OCI-LY1 (cell line): ENCODE measurements around the gene ZP1.

Experiments used
- H2AFZ ChIP-seq: fragments of 200-600 bp; sonication (generic), shearing (Covaris generic); 2 replicates; pipeline ENCODE4 v1.6.0; 2014; ENCODE audit warnings: antibody characterized with exemption, mild to moderate bottlenecking, low read length
- H3F3A ChIP-seq: fragments of 200-600 bp; sonication (generic), shearing (Covaris generic); 2 replicates; pipeline ENCODE4 v1.6.0; 2014; ENCODE audit warnings: mild to moderate bottlenecking, antibody characterized with exemption, low read length, moderate library complexity; ENCODE audit not compliant: insufficient read depth
- H3K27ac ChIP-seq: fragments of 200-600 bp; sonication (generic); 2 replicates; pipeline ENCODE4 v1.5.1; 2014; ENCODE audit warnings: low read length, mixed run types, mild to moderate bottlenecking, low read depth; ENCODE audit not compliant: poor library complexity, severe bottlenecking
- H3K27me3 ChIP-seq: fragments of 200-600 bp; sonication (generic); 2 replicates; pipeline ENCODE4 v1.6.0; 2014; ENCODE audit warnings: antibody characterized with exemption, mild to moderate bottlenecking, low read length, moderate library complexity; ENCODE audit not compliant: insufficient read depth
- H3K36me3 ChIP-seq: fragments of 200-600 bp; sonication (generic); 2 replicates; pipeline ENCODE4 v1.6.1; 2014; ENCODE audit warnings: mild to moderate bottlenecking, antibody characterized with exemption, low read length, moderate library complexity, mixed read lengths; ENCODE audit not compliant: insufficient read depth
- H3K4me1 ChIP-seq: fragments of 200-600 bp; sonication (generic); 2 replicates; pipeline ENCODE4 v1.5.1; 2014; ENCODE audit warnings: mild to moderate bottlenecking, low read length, moderate library complexity; ENCODE audit not compliant: insufficient read depth, severe bottlenecking
- H3K4me2 ChIP-seq: fragments of 200-600 bp; sonication (generic), shearing (Covaris generic); 2 replicates; pipeline ENCODE4 v1.6.1; 2014; ENCODE audit warnings: low read length
- H3K4me3 ChIP-seq: fragments of 200-600 bp; sonication (generic); 2 replicates; pipeline ENCODE4 v1.5.1; 2014; ENCODE audit warnings: low read length, low read depth, mild to moderate bottlenecking, mixed read lengths; ENCODE audit not compliant: poor library complexity, severe bottlenecking
- H3K79me2 ChIP-seq: fragments of 200-600 bp; shearing (Covaris generic); 2 replicates; pipeline ENCODE4 v1.6.1; 2016; ENCODE audit warnings: mixed run types, low read length, mixed read lengths; ENCODE audit not compliant: insufficient read depth
- H3K9ac ChIP-seq: fragments of 200-600 bp; sonication (generic), shearing (Covaris generic); 2 replicates; pipeline ENCODE4 v1.6.1; 2014; ENCODE audit warnings: mild to moderate bottlenecking, low read length, mixed read lengths
- H3K9me2 ChIP-seq: fragments of 200-600 bp; sonication (generic), shearing (Covaris generic); 2 replicates; pipeline ENCODE4 v1.6.1; 2014; ENCODE audit warnings: low read depth, mild to moderate bottlenecking, low read length, mixed read lengths
- H3K9me3 ChIP-seq: fragments of 200-600 bp; shearing (Covaris generic); 2 replicates; pipeline ENCODE4 v1.6.1; 2014; ENCODE audit warnings: low read length, mixed read lengths
- H4K20me1 ChIP-seq: fragments of 200-600 bp; sonication (generic), shearing (Covaris generic); 2 replicates; pipeline ENCODE4 v1.6.0; 2016; ENCODE audit warnings: mild to moderate bottlenecking, low read length; ENCODE audit not compliant: insufficient read depth
- CTCF ChIP-seq: fragments of 200-600 bp; sonication (generic), shearing (Covaris generic); IDR thresholded peaks from 2 replicates; pipeline ENCODE4 v1.5.1; 2017; ENCODE audit warnings: mild to moderate bottlenecking, antibody characterized with exemption, low read length, moderate library complexity, mixed read lengths
- EZH2 ChIP-seq: fragments of 200-600 bp; sonication (generic), shearing (Covaris generic); IDR thresholded peaks from 2 replicates; pipeline ENCODE4 v1.8.0; 2017; ENCODE audit warnings: borderline replicate concordance, mixed run types, mild to moderate bottlenecking, antibody characterized with exemption, low read length, moderate library complexity, mixed read lengths

Gene ZP1

GRCh38 chr11:60899977-60900376, 32.6 kb downstream of the ZP1 start:
- no peak overlapping the region for H3K27ac ChIP-seq
- peaks cover 18% of the 10 kb centered on the region for H3K79me2 ChIP-seq
- no peak overlapping the region for H3K9ac ChIP-seq
- H3K27me3 ChIP-seq: no peaks in the 10 kb centered on the region
- peaks cover 10% of the 10 kb centered on the region for H3K4me1 ChIP-seq
- H3K4me3 ChIP-seq: no peak overlapping the region
- H2AFZ ChIP-seq: no peak overlapping the region
- no peaks in the 10 kb centered on the region for H3K9me3 ChIP-seq
- H3F3A ChIP-seq: no peaks in the 10 kb centered on the region
- H3K9me2 ChIP-seq: no peaks in the 10 kb centered on the region
- H3K4me2 ChIP-seq: no peak overlapping the region
- H3K36me3 ChIP-seq: peaks cover 95% of the 10 kb centered on the region
- TF ChIP-seq EZH2: no peak
- no peak for TF ChIP-seq CTCF
- H4K20me1 ChIP-seq: no peaks in the 10 kb centered on the region

- no peak overlapping the region for H3K4me3 ChIP-seq
- H3K9me2 ChIP-seq: no peaks in the 10 kb centered on the region
- no peak overlapping the region for H3K27ac ChIP-seq
- no peaks in the 10 kb centered on the region for H4K20me1 ChIP-seq
- H3F3A ChIP-seq: no peaks in the 10 kb centered on the region
- no peaks in the 10 kb centered on the region for H3K9me3 ChIP-seq
- no peak overlapping the region for H3K4me2 ChIP-seq
- H2AFZ ChIP-seq: no peak overlapping the region
- peaks cover 90% of the 10 kb centered on the region for H3K36me3 ChIP-seq
- peaks cover 17% of the 10 kb centered on the region for H3K4me1 ChIP-seq
- peaks cover 27% of the 10 kb centered on the region for H3K79me2 ChIP-seq
- H3K9ac ChIP-seq: no peak overlapping the region
- no peak for TF ChIP-seq EZH2
- TF ChIP-seq CTCF: no peak
- H3K27me3 ChIP-seq: no peaks in the 10 kb centered on the region
Observed at GRCh38 chr11:60900673-60901404, 33.5 kb downstream of the ZP1 start.

GRCh38 chr11:60902625-60903024, 35.3 kb downstream of the ZP1 start:
- H3K9me2 ChIP-seq: no peaks in the 10 kb centered on the region
- no peaks in the 10 kb centered on the region for H4K20me1 ChIP-seq
- H3K9ac ChIP-seq: no peak overlapping the region
- no peaks in the 10 kb centered on the region for H3K9me3 ChIP-seq
- peaks cover 28% of the 10 kb centered on the region for H3K4me1 ChIP-seq
- H3K36me3 ChIP-seq: peaks cover 74% of the 10 kb centered on the region
- TF ChIP-seq CTCF: no peak
- TF ChIP-seq EZH2: no peak
- H3K27me3 ChIP-seq: no peaks in the 10 kb centered on the region
- H2AFZ ChIP-seq: no peak overlapping the region
- no peak overlapping the region for H3K4me3 ChIP-seq
- H3K4me2 ChIP-seq: no peak overlapping the region
- no peaks in the 10 kb centered on the region for H3F3A ChIP-seq
- peaks cover 31% of the 10 kb centered on the region for H3K79me2 ChIP-seq
- H3K27ac ChIP-seq: no peak overlapping the region
